IMR-90 (cell line): Measurements from ENCODE around the gene IFI27L1.

Experiments
- BHLHE40 ChIP-seq: fragments of 150-350 bp; IDR thresholded peaks from 2 replicates; pipeline ENCODE4 v1.6.1; 2016; ENCODE audit warnings: mild to moderate bottlenecking, low read depth, low read length
- CEBPB ChIP-seq: IDR thresholded peaks from 2 replicates; pipeline ENCODE4 v1.6.1; 2012; ENCODE audit warnings: low read depth, low read length, improper control_type of control experiment
- FOS ChIP-seq: fragments of 150-350 bp; IDR thresholded peaks from 2 replicates; pipeline ENCODE4 v1.6.1; 2016; ENCODE audit warnings: low read depth, low read length
- MAFK ChIP-seq: IDR thresholded peaks from 2 replicates; pipeline ENCODE4 v1.6.1; 2012; ENCODE audit warnings: low read depth, low read length, improper control_type of control experiment
- POLR2A ChIP-seq: IDR thresholded peaks from 2 replicates; pipeline ENCODE4 v1.6.1; 2012; ENCODE audit warnings: mild to moderate bottlenecking, low read depth, low read length
- RAD21 ChIP-seq: IDR thresholded peaks from 2 replicates; pipeline ENCODE4 v1.6.1; 2012; ENCODE audit warnings: low read length, improper control_type of control experiment
- RCOR1 ChIP-seq: IDR thresholded peaks from 2 replicates; pipeline ENCODE4 v1.6.1; 2012; ENCODE audit warnings: mild to moderate bottlenecking, low read length, improper control_type of control experiment; ENCODE audit not compliant: insufficient replicate concordance
- RFX5 ChIP-seq: IDR thresholded peaks from 2 replicates; pipeline ENCODE4 v1.8.0; 2012; ENCODE audit warnings: low read depth, mild to moderate bottlenecking, low read length, moderate library complexity
- SMC3 ChIP-seq: fragments of 150-350 bp; IDR thresholded peaks from 2 replicates; pipeline ENCODE4 v1.6.1; 2016; ENCODE audit warnings: low read depth, mild to moderate bottlenecking, antibody characterized with exemption, low read length, moderate library complexity
- TF ChIP-seq, protein P1 (sequence below): conservative IDR thresholded peaks from 2 replicates; pipeline ENCODE4 v1.5.1; 2012; ENCODE audit warnings: mild to moderate bottlenecking, low read depth, low read length, improper control_type of control experiment
- TF ChIP-seq, protein P2 (sequence below): fragments of 150-350 bp; IDR thresholded peaks from 2 replicates; pipeline ENCODE4 v1.6.1; 2016; ENCODE audit warnings: low read depth, mild to moderate bottlenecking, low read length, moderate library complexity, borderline replicate concordance
- TF ChIP-seq, protein P3 (sequence below): fragments of 150-350 bp; IDR thresholded peaks from 2 replicates; pipeline ENCODE4 v1.6.1; 2017; ENCODE audit warnings: mild to moderate bottlenecking, antibody characterized with exemption, low read length, low read depth

DNA sequence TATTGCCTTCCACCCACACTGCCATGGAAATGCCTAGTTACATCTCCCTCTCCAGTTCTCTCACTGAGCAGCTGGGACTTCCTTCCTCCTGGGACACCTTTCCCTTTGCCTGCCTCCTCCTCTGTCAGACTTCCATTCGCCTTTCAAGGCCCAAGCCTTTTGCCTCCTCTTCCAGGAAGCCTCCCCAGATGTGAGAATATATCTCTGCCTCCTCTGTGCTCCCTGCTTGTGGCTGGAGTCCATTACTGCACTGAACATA lies 45.2 kb downstream of the IFI27L1 start:
- TF ChIP-seq, protein P1, sequence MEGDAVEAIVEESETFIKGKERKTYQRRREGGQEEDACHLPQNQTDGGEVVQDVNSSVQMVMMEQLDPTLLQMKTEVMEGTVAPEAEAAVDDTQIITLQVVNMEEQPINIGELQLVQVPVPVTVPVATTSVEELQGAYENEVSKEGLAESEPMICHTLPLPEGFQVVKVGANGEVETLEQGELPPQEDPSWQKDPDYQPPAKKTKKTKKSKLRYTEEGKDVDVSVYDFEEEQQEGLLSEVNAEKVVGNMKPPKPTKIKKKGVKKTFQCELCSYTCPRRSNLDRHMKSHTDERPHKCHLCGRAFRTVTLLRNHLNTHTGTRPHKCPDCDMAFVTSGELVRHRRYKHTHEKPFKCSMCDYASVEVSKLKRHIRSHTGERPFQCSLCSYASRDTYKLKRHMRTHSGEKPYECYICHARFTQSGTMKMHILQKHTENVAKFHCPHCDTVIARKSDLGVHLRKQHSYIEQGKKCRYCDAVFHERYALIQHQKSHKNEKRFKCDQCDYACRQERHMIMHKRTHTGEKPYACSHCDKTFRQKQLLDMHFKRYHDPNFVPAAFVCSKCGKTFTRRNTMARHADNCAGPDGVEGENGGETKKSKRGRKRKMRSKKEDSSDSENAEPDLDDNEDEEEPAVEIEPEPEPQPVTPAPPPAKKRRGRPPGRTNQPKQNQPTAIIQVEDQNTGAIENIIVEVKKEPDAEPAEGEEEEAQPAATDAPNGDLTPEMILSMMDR = no peak
- TF ChIP-seq, protein P2, sequence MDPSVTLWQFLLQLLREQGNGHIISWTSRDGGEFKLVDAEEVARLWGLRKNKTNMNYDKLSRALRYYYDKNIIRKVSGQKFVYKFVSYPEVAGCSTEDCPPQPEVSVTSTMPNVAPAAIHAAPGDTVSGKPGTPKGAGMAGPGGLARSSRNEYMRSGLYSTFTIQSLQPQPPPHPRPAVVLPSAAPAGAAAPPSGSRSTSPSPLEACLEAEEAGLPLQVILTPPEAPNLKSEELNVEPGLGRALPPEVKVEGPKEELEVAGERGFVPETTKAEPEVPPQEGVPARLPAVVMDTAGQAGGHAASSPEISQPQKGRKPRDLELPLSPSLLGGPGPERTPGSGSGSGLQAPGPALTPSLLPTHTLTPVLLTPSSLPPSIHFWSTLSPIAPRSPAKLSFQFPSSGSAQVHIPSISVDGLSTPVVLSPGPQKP = no peak
- TF ChIP-seq SMC3 (no peak), FOS (no peak), POLR2A (no peak), RAD21 (no peak), RFX5 (no peak), CEBPB (no peak), RCOR1 (no peak), BHLHE40 (no peak), MAFK (no peak)
- TF ChIP-seq, protein P3, sequence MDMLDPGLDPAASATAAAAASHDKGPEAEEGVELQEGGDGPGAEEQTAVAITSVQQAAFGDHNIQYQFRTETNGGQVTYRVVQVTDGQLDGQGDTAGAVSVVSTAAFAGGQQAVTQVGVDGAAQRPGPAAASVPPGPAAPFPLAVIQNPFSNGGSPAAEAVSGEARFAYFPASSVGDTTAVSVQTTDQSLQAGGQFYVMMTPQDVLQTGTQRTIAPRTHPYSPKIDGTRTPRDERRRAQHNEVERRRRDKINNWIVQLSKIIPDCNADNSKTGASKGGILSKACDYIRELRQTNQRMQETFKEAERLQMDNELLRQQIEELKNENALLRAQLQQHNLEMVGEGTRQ = no peak
